OCI-LY7 (cell line): ENCODE data around the gene TSSK3.

Source experiments
- CTCF ChIP-seq: fragments of 200-600 bp; sonication (generic); conservative IDR thresholded peaks from 2 replicates; pipeline ENCODE4 v1.5.1; 2014; ENCODE audit warnings: mild to moderate bottlenecking, antibody characterized with exemption, low read length, moderate library complexity, mixed read lengths
- EZH2phosphoT487 ChIP-seq: fragments of 200-600 bp; sonication (generic); IDR thresholded peaks from 2 replicates; pipeline ENCODE4 v1.6.1; 2018; ENCODE audit warnings: low read depth, borderline replicate concordance, mild to moderate bottlenecking, mixed run types, antibody characterized with exemption, low read length, moderate library complexity, mixed read lengths

- TF ChIP-seq CTCF, result no peak
- no peak for TF ChIP-seq EZH2phosphoT487
These were observed 2.5 kb downstream of the TSSK3 start for GRCh38 chr1:32364836-32365235.
